Lung (tissue), 12 donors: Measurements from ENCODE around the gene MYT1. TPM values are rescaled to one million over a fixed set of nuclear protein-coding genes. Genes with fewer than 3 reads are reported as not detected.

ENCODE experiments used
- ATAC-seq: fragments of 200-7000 bp; cut with Tn5 transposase; one replicate; pipeline ENCODE4 v1.9.1; 2020; ENCODE audit warnings: moderate number of reproducible peaks; ENCODE audit not compliant: insufficient read depth, low FRiP score
- DNase-seq, 3 donors: peaks; one replicate each; pipeline ENCODE4 v3.0.0-alpha.2; 2013 to 2017
- H3K27ac ChIP-seq, 2 donors: one replicate each; pipeline ENCODE4 v1.5.1; 2013; ENCODE audit warnings: mild to moderate bottlenecking in 2 of 2, moderate library complexity in 2 of 2, control low read depth in 1 of 2, inconsistent platforms in 1 of 2, low read depth in 1 of 2, low read length in 1 of 2
- H3K27me3 ChIP-seq, 3 donors: one replicate each; pipeline ENCODE4 v1.5.1; 2013; ENCODE audit warnings: low read length in 2 of 3; ENCODE audit not compliant: control insufficient read depth in 3 of 3, insufficient read depth in 3 of 3
- H3K36me3 ChIP-seq, 4 donors: one replicate each; pipeline ENCODE4 v1.5.1; 2013; ENCODE audit warnings: low read length in 4 of 4, mild to moderate bottlenecking in 1 of 4, moderate library complexity in 1 of 4; ENCODE audit not compliant: control insufficient read depth in 4 of 4, insufficient read depth in 4 of 4
- H3K4me1 ChIP-seq, 5 donors: one replicate each; pipeline ENCODE4 v1.5.1; 2013; ENCODE audit warnings: low read length in 5 of 5, mild to moderate bottlenecking in 2 of 5, moderate library complexity in 1 of 5; ENCODE audit not compliant: control insufficient read depth in 5 of 5, insufficient read depth in 5 of 5
- H3K4me3 ChIP-seq: one replicate; pipeline ENCODE4 v1.5.1; 2013; ENCODE audit warnings: mild to moderate bottlenecking, control low read depth, moderate library complexity
- H3K9ac ChIP-seq, 2 donors: one replicate each; pipeline ENCODE4 v1.5.1; 2013; ENCODE audit warnings: low read length in 2 of 2, control low read depth in 1 of 2; ENCODE audit not compliant: insufficient read depth in 1 of 2
- H3K9me3 ChIP-seq, 4 donors: one replicate each; pipeline ENCODE4 v1.5.1; 2013; ENCODE audit warnings: low read length in 3 of 4, mild to moderate bottlenecking in 1 of 4, moderate library complexity in 1 of 4; ENCODE audit not compliant: control insufficient read depth in 4 of 4, insufficient read depth in 3 of 4
- CTCF ChIP-seq: IDR thresholded peaks from 2 replicates; pipeline ENCODE4 v1.5.1; 2012; ENCODE audit warnings: mild to moderate bottlenecking; ENCODE audit errors: control extremely low read depth, extremely low read depth
- WGBS, 2 donors: extraction: QIAGEN DNeasy Blood & Tissue Kit; methylation state at CpG; one replicate each; pipeline ENCODE4 v1.1.7; 2013; 5-methylcytosine and 5-hydroxymethylcytosine counted together
- polyA plus RNA-seq, 2 donors: library from polyadenylated mRNA; stranded (reverse); fragments of 200-250 nt; gene quantifications; one replicate each; pipeline ENCODE4 v1.2.1, GENCODE V29; 2013
- total RNA-seq, 2 donors: library from RNA; depleted of rRNA in 1 of 2; stranded (reverse); fragments of >200 nt in 1 of 2; gene quantifications; one replicate each; pipeline ENCODE4 v1.2.1, GENCODE V29; 2014 to 2021
- donor health status: control.
- donor health status: control.
- donor health status: Bipolar disorder and iron deficiency.
- donor health status: healthy.
- donor health status: DM: yes; HTN: yes; CAD: no.

The MYT1 gene
- total and polyA plus RNA-seq, 4 donors: 0.03 to 0.40 (median 0.10) TPM; not detected in 1

DNA sequence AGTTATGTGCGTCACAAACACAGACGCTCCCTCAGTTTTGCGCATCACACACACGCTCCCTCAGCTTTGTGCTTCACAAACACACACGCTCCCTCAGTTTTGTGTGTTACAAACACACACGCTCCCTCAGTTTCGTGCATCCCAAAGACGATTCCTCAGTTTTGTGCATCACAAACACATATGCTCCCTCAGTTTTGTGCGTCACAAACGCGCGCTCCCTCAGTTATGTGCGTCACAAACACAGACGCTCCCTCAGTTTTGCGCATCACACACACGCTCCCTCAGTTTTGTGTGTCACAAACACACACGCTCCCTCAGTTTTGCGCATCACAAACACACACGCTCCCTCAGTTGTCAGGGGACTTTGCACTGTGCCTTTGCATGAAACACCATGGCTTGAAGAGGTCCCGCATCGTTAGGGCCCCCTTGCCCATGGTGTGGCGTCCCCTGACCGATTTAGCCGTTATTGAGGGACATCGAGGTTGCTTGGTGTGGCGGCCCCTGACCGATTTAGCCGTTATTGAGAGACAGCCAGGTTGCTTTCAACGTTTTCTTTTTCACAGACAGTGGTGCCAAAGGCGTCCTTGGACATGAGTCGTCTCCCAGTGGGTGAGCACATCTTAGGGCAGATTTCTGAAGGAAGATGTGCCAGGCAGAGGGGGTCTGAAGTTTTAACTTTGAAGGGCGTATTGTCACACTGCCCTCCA lies 28.1 kb upstream of the MYT1 start:
- Histone ChIP-seq H3K9ac (no peak overlapping the region), H3K27me3 (peaks cover 0 to 2% (median 0%) of the 10 kb centered on the region in 3 donors), H3K9me3 (no peaks in the 10 kb centered on the region), H3K4me1 (no peaks in the 10 kb centered on the region), H3K36me3 (no peaks in the 10 kb centered on the region), H3K4me3 (no peak overlapping the region), H3K27ac (no peak overlapping the region)
- ATAC-seq: no peak
- no peak for DNase-seq
- WGBS, 2 donors: 80 to 88% methylated on average over 32 of the region's 32 CpGs
- TF ChIP-seq CTCF: no peak

GRCh38 chr20:64137598-64138031 lies 26.6 kb upstream of the MYT1 start:
- H3K27ac ChIP-seq: no peak overlapping the region
- DNase-seq: no peak
- no peaks in the 10 kb centered on the region for H3K9me3 ChIP-seq
- H3K27me3 ChIP-seq: peaks cover 0 to 2% (median 1%) of the 10 kb centered on the region in 3 donors
- no peak for TF ChIP-seq CTCF
- 82 to 86% methylated on average over 6 of the region's 6 CpGs for WGBS, 2 donors
- H3K9ac ChIP-seq: no peak overlapping the region
- H3K36me3 ChIP-seq: no peaks in the 10 kb centered on the region
- no peaks in the 10 kb centered on the region for H3K4me1 ChIP-seq
- no peak overlapping the region for H3K4me3 ChIP-seq
- no peak for ATAC-seq

DNA sequence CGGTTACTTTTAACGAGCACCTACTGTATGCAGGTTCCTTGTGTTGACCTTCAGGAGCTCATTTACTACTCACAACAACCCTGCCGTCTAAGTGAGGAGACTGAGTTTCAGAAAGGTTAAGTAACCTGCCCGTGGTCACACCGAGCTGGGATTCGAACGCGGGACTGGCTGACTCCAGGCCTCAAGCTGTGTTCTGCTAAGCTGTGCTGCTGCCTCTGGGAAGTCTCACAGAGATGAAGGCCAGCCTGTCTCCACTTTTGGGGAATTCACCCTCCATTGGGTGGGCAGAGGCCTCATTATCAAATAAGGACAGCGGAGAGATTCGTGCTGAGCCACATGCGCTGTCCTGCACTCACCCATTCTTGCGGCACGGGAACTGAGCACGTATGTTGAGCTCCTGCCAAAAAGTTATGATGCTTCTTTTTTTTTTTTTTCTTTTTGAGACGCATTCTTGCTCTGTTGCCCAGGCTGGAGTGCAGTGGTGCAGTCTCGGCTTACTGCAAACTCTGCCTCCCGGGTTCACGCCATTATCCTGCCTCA lies 25.9 kb upstream of the MYT1 start:
- peaks cover 0 to 2% (median 0%) of the 10 kb centered on the region in 4 donors for H3K9me3 ChIP-seq
- no peak overlapping the region for H3K4me3 ChIP-seq
- 82 to 89% methylated on average over 18 of the region's 18 CpGs for WGBS, 2 donors
- no peak for DNase-seq
- H3K27me3 ChIP-seq: peaks cover 0 to 3% (median 2%) of the 10 kb centered on the region in 3 donors
- H3K27ac ChIP-seq: no peak overlapping the region
- no peak overlapping the region for H3K9ac ChIP-seq
- ATAC-seq: no peak
- no peaks in the 10 kb centered on the region for H3K4me1 ChIP-seq
- no peaks in the 10 kb centered on the region for H3K36me3 ChIP-seq
- TF ChIP-seq CTCF: no peak
